ENCODE results near the gene PRKAR1B.

Gene PRKAR1B

DNA sequence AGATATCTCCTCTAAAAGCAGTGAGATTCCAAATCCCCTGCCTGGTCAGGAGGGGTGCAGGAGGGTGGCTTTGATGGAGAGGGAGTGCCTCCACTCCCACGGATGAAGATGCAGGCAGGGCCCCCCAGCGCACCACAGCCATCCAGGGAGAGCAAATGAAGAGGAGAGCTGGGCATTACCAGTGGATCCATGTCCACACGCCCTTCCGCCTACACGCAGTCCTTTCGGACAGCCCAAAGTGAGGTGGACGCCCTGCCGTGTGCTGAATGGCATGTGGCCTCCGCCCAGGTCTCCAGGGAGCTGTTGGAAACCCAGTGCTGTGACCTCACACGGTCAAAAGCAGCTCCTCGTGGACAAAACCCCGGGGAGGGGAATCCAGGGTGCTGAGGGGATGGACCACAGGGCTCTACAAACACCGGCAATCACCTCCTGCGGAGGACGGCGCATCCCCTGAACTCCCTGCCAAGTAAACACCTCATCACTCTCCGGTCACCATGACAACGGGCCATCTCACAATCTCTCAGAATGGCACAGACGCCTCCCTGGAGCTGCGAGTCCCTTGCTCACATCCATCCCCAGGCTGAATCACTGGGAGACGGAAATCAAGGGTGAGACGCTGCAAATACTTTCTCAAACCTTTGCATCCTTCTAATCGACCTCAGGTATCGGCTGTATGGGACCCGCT is 35.6 kb downstream of the PRKAR1B start:
- no peak for DNase-seq (ENCODE audit: low read depth in 2 of 2)

DNA sequence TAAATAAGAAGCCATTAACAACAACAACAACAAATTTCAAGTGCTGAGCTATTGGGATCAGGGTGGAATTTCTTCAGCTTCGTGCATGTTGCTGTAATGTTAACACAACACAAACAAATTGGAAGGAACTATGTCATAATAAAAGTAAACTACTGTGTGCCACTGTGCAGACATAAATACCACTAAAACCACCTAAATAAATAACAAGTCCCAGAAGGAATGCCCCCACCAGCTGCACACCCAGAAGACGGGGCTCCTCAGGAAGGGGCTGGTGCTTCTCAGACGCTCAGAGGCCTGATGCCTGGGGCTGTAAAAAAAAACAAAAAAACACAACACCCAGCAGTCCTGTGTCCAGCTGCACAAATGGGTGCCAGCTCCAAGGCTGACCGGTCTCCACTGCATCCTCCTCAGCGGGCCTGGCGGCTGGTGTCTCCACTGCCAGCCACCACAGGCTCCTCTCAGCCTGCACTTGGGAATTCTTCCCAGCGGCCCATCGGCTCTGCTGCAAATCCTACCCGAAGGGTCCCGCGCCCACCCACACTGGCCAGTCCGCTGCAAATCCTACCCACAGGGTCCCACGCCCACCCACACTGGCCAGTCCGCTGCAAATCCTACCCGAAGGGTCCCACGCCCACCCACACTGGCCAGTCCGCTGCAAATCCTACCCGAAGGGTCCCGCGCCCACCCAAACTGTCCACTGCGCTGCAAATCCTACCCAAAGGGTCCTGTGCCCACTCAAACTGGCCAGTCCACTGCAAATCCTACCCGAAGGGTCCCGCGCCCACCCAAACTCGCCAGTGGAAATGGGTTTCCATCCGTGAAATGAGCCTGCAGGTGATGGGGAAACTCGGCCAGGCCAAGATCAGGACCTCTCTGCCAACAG is 36.4 kb downstream of the PRKAR1B start:
- no peak for DNase-seq (ENCODE audit: low read depth in 2 of 2)

DNA sequence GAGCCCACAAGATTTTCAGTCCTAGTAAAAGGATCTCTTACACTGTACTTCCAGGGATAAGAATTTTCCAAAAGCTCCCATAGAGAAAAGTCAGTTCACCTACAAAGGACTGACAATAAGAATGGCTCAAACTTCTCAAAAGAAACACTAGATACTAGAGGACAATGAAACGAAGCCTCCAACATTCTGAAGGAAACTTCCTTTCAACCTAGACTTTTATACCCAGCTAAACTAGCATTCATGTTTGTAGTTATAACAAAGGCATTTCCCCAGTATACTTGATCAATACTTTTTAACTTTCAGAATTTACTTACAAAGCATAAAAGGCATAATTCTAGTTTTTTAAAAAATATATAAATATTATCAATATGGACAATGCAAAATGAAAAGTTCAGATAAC is 41.5 kb downstream of the PRKAR1B start:
- DNase-seq (ENCODE audit: low read depth in 2 of 2) = no peak

DNA sequence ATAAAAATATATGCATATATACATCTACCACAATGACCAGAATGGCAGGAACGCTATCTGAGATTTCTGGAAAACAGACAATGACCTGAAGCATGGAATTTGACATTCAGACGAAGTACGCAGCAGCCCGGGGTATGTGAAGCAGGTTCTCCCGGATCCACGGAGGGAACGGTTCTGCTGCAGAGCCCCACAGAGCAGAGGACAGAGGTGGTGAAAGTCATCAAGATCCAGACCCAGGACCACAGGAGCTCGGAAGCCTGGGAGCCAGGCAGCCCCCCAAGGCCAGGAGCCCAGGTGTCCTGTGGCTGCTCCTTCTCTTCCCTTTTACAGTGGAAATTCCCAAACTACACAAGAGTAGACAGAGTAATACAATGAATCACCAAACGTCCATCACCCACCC is 42.7 kb downstream of the PRKAR1B start:
- no peak for DNase-seq (ENCODE audit: low read depth in 2 of 2)

DNA sequence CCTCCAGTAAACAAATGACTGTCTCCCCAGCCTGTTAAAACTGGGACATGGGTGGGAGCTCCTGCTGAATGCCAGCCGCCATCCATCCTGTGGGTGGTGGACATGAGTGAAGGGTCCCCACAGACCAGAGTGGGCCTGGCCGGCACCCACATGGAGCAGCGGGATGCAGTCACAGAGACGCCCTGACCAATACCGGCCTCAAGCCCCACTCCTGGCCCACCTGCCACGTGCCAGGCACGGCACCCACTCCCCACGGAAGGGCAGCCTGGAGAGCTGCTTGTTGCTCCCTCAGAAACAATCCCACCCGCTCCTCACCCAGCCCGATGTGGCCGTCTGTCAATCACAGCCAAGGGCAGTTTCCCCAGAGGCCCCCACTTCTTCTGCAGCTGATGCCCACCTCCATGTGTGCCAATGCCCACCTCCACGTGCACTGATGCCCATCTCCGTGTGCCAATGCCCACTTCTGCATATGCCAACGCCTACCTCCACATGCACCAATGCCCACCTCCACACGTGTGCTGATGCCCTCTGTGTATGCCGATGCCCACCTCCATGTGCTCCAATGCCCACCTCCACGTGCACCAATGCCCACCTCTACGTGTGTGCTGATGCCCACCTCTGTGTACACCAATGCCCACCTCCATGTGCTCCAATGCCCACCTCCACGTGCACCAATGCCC is 43.4 kb downstream of the PRKAR1B start:
- no peak for DNase-seq (ENCODE audit: low read depth in 2 of 2)

DNA sequence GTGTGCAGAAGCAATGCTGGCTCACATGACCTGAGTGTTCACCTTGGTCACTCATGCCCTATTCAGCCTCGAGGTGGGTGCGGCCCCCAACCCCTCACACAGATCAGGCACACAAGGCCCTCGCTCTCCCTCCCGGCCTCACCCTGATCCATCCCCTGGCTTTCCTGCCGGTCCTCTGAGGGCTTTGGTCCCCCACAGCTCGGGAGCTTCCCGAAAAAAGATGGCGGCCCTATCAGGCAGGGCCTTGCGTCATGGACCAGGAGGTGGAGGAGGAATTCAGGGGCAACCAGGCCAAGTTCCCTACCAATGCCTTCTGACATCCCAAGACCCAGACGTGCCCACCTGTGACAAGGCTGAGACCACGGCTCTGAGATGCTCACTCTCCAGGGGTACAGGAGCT is 44.3 kb downstream of the PRKAR1B start:
- DNase-seq (ENCODE audit: low read depth in 2 of 2) = no peak

DNA sequence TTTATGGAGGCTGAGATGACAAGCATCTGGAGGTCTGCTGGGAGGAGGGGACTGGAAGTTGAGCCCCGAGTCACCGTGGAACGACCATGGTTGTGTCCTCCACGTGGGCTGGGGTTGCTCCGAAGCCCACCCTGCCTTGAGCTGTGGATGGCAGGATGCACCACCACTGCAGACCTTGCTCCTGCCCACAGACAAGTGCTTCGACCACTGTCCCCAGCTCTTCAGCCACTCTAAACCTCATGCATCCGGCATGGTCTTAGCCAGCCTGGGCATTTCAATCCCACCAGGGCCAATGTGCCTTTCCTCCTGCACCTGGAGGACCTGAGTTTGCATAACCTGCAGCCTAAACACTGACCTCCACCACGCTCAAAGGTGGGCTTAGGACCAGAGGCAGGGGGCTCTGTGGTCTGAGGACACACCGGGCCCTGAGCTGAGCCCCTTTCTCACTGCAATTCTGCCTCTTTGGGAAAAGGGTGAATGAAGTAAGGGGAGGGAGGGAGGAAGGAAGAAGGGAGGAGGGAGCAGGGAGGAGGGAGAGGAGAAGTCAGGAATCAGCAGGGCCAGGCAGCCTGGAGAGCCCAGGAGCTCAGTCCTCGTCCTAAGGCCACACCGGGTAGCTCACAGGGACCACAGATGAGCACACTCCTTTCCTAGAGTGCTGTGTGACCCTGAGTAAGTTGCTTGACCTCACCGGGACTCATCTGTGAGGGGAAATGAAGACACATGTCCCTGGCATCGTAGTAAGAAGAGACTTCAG is 45.4 kb downstream of the PRKAR1B start:
- DNase-seq (ENCODE audit: low read depth in 2 of 2) = no peak

DNA sequence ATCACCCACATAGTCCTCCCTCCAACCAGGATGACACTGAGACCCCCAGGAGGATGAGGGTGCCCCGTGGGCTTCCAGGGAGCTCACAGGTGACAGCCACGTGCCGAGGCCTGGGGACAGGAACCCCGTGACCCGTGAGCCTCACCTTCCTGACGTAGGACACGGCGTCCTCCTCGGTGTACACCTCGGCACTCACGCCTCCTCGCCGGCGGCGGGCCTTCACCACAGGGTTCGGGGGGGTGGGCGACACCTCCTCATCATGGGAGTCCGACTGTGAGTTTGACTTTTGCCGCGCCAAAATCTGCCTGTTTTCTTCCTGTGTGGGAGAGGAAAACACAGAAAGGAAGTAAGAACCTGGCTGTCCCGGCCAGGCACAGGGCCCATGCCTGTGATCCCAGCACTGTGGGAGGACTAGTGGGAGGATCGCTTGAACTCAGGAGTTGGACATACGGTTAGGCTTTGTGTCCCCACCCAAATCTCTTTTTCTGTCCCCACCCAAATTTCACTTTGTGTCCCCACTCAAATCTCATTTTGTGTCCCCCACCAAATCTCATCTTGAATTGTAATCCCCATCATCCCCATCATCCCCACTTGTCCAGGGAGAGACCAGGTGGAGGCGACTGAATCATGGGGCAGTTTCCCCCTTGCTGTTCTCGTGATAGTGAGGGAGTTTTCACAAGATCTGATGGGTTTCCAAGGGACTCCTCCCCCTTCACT is 46.5 kb downstream of the PRKAR1B start:
- no peak for DNase-seq (ENCODE audit: low read depth in 2 of 2)

DNA sequence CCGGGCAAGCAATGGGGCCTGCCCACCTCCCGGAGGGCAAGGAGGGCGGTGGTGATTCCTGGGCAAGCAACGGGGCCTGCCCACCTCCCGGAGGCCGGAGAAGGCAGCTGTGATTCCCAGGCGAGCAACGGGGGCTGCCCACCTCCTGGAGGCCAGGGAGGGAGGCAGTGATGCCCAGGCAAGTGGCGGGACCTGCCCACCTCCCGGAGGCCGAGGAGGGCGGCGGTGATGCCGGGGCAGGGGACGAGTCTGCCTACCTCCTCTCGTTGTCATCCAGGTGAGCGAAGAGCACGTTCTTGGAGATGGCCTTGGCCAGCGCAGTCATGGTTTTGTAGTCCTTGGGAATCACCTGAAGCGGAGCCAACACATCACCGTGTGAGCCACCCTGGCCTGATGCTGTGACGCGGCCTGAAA is 50.1 kb downstream of the PRKAR1B start:
- no peak for DNase-seq (ENCODE audit: low read depth in 2 of 2)

DNA sequence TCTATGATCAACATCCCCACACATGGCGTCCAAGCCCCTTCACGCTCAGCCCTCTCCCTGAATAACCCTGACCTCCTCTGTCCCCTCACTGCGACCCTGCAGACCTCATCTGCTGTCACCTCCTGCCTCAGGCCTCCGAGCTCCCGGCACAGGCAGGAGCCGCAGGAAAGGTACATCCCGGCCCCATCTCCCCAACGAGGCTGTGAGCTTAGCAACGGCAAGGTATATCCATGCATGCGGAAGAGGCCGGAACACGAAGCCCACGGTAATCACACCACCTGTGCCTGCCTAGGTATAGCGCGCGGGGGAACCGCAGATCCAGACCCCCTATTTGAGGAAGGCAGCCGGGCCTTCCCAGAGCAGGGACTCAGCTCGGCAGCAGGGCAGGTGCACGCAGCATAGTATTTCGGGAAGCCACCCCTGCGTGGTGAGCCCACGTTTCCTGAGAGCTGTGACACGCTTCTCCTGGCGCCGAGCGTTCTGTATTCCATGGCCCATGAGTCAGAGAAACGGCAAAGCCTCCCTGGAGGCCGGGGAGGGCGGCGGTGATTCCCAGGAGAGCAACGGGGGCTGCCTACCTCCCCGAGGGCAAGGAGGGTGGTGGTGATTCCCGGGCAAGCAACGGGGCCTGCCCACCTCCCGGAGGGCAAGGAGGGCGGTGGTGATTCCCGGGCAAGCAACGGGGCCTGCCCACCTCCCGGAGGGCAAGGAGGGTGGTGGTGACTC is 50.7 kb downstream of the PRKAR1B start:
- no peak for DNase-seq (ENCODE audit: low read depth in 2 of 2)

DNA sequence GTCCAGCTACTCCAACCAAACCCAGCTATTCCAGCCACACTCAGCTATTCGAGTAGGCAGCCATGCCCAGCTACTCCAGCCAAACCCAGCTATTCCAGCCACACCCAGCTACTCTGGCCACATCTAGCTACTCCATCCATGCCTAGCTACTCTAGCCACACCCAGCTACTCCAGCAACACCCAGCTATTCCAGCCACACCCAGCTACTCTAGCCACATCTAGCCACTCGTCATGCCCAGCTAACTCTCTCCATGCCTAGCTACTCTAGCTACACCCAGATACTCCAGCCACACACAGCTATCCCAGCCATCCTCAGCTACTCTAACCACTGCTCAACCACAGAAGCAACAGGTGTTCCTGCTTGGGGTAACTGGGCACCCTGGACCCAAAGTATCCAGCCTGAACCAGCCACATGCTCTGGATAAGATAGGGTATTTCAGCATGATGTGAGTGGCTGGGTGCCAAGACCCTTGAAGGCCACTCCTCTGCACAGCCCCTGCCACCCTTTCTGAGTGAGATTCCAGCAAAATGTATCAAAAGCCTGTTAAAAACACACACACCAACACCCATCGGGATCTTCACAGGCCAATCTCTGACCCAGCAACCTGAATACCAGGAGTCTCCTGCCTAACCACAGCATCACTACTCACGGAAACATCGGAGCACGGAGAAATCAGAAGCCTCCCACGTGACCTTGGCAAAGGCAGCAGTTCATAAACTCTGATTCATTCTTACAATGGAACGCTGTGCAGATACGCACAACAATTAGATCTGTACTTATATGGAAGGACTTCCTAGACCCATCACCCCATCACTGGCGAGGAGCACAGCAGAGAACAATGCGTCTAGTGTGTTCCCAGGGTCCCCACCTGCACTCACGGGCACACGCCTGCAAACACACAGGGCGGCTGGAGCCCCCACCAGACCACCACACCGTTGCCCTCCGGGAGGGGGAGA is 52.3 kb downstream of the PRKAR1B start:
- DNase-seq (ENCODE audit: low read depth in 2 of 2) = no peak

DNA sequence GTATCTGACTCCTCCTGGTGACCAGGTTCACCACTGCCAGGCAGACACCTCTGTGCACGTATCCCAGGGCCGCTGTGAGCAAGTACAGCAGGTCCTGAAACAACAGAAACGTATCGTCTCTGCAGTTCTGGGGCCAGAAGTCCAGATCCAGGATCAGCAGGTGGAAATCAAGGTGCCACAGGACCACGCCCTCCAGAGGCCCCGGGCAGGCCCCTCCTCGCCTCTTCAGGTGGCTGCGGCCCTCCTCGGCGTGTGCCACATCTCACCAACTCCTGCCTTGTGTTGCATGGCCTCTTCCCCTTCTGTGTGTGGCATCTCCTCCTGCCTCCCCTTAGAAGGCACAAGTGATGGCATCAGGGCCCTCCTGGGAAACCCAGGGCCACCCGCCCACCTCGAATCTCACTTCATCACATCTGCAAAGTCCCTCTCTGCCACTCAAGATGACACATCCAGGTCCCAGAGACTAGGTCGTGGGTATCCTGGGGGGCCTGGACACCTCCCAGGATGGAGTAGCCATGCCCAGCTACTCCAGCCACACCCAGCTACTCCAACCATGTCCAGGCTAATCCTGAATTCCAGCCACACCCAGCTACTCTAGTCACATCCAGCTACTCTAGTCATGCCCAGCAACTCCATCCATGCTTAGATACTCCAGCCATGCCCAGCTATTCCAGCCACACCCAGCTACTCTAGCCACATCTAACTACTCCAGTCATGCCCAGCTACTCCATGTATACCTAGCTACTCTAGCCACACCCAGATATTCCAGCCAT is 53.2 kb downstream of the PRKAR1B start:
- DNase-seq (ENCODE audit: low read depth in 2 of 2) = no peak

DNA sequence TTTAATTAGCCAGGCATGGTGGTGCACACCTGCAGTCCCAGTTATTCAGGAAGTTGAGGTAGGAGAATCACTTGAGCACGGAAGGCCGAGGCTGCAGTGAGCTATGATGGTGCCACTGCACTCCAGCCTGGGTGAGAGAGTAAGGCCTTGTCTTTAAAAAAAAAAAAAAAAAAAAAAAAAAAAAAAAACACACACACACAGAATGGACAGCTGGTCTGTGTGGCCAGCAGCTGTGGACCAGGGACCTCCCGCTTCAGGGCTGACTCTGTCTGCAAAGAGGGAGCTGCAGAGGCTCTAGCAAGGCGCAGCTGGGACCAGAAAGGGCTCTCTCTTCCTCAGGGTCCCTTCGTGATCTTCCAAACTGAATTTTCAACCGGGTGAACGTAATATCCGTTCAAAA is 54.2 kb downstream of the PRKAR1B start:
- DNase-seq (ENCODE audit: low read depth in 2 of 2) = no peak

DNA sequence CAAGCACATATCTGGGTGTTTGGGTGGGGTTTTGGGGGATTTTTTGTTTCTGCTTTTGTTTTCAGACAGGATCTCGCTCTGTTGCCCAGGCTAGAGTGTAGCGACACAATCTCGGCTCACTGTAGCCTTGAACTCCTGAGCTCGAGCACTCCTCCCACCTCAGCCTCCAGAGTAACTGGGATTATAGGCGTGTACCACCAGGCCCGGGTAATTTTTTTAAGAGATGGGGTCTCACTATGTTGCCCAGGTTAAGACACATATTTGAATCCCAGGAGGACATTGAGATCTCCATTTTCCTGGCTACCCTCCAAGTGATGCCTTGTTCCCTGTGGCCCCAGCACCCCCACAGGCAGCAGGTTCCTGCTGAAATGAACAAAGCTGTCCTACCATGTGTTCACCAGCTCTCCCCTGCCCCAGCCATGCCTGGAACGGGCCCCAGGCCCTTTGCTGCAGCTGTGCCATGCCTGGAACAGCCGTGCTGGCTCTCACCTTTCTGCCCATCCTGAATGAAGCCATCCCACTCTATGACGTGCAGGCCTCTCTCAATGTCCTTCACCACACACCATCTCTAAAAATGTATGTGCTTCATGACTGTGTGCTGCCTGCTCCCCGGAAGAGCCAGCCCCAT is 55.6 kb downstream of the PRKAR1B start:
- no peak for DNase-seq (ENCODE audit: low read depth in 2 of 2)

DNA sequence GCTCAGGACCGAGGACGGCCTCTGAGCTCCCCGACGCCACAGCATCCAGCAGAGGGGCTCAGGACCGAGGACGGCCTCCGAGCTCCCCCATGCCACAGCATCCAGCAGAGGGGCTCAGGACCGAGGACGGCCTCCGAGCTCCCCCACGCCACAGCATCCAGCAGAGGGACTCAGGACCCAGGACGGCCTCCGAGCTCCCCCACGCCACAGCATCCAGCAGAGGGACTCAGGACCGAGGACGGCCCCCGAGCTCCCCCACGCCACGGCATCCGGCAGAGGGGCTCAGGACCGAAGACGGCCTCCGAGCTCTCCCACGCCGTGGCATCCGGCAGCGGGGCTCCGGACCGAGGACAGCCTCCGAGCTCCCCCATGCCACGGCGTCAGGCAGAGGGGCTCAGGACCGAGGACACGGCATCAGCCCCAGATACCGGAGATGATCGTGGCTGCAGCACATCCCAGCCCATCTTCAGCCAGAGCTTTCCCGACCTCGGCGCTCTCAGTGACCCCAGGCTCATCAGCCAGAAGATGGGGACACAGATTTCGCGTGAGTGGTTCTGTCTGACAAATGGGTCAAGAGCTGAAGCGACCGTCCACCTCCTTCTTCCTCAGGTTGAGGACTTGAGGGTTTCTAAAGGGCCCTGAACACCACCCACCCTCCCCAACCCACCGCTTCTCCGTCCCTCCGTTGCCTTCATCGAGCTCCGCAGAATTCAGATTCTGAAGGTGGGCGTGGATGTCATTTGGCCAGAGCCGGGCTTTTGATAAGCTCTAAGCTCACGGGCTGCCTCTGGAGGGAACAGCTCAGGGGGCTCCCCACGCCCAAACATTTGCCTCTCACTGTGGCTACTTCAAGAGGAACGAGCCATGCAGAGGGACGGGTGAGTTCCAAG is 56.3 kb downstream of the PRKAR1B start:
- DNase-seq (ENCODE audit: low read depth in 2 of 2) = no peak

DNA sequence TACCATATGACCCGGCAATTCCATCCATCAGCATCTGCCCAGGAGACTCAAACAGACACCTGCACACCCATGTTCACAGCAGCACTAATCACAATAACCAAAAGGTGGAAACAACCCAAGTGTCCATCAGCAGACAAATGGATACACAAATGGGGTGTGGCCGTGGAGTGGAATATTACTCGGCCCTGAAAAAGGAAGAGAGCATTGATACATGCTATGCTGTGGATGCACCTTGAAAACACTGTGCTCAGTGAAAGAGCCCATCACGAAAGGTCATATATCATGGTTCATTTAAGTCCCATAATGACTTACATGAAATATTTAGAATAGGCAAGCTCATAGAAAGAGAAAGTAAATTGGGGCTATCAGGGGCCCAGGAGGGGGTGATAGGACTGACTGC is 58.1 kb downstream of the PRKAR1B start:
- no peak for DNase-seq (ENCODE audit: low read depth in 2 of 2)

Measured in stimulated activated CD8-positive, alpha-beta memory T cell treated with anti-CD3 and anti-CD28 coated beads, Interleukin-15, amount 100 ng/mL, for 4 hours (primary cell).